Measurements from ENCODE around the gene IRAG1. TPM values are rescaled to one million over a fixed set of nuclear protein-coding genes. Genes with fewer than 3 reads are reported as not detected.

The IRAG1 gene
- total RNA-seq, 1 experiment from 2014 or later: not detected

- intact Hi-C loops (cut with micrococcal nuclease; ENCODE audit: unreplicated experiment): loop anchor here (10.0 kb wide), 1 partner anchor 406 kb away; no protein-coding TSS in a partner anchor
- peaks cover 7% of the 10 kb centered on the region for H3K36me3 Mint-ChIP-seq (ENCODE audit: insufficient read depth, unreplicated experiment)
- peaks cover 2% of the 10 kb centered on the region for H3K9me3 Mint-ChIP-seq (ENCODE audit: low read depth, unreplicated experiment)
- H3K27ac Mint-ChIP-seq (ENCODE audit: unreplicated experiment): no peak overlapping the region
- TF ChIP-seq CTCF (IDR thresholded peaks at IDR 0.05; ENCODE audit: unreplicated experiment): no peak
- BruUV-seq (replicated peaks): no TSS peak
- DNase-seq: no peak
- H3K27me3 Mint-ChIP-seq (ENCODE audit: unreplicated experiment): peaks cover 64% of the 10 kb centered on the region
- H3K4me1 Mint-ChIP-seq (ENCODE audit: low read depth, unreplicated experiment): peaks cover 10% of the 10 kb centered on the region
- CTCF ChIA-PET: no interaction called here
- no peak overlapping the region for H3K4me3 Mint-ChIP-seq (ENCODE audit: low read depth, unreplicated experiment)
These were observed 37.6 kb upstream of the IRAG1 start for GRCh38 chr11:10731064-10731680.

- intact Hi-C loops (cut with micrococcal nuclease; ENCODE audit: unreplicated experiment): loop anchor here (10.0 kb wide), 1 partner anchor 405 kb away; no protein-coding TSS in a partner anchor
- no TSS peak for BruUV-seq (replicated peaks)
- H3K4me1 Mint-ChIP-seq (ENCODE audit: low read depth, unreplicated experiment): no peaks in the 10 kb centered on the region
- H3K27ac Mint-ChIP-seq (ENCODE audit: unreplicated experiment): no peak overlapping the region
- DNase-seq: no peak
- CTCF ChIA-PET: interaction anchor here (0.8 kb wide), 1 partner anchor 106 kb away, joined by 3 read pairs; no protein-coding TSS in a partner anchor
- peaks cover 74% of the 10 kb centered on the region for H3K27me3 Mint-ChIP-seq (ENCODE audit: unreplicated experiment)
- no peaks in the 10 kb centered on the region for H3K36me3 Mint-ChIP-seq (ENCODE audit: insufficient read depth, unreplicated experiment)
- H3K9me3 Mint-ChIP-seq (ENCODE audit: low read depth, unreplicated experiment): peaks cover 2% of the 10 kb centered on the region
- no peak for TF ChIP-seq CTCF (IDR thresholded peaks at IDR 0.05; ENCODE audit: unreplicated experiment)
- H3K4me3 Mint-ChIP-seq (ENCODE audit: low read depth, unreplicated experiment): no peak overlapping the region
These were observed 36.6 kb upstream of the IRAG1 start for GRCh38 chr11:10730151-10730550.

- no peak for TF ChIP-seq CTCF (IDR thresholded peaks at IDR 0.05; ENCODE audit: unreplicated experiment)
- Mint-ChIP-seq H3K9me3 (ENCODE audit: low read depth, unreplicated experiment) (peaks cover 2% of the 10 kb centered on the region), H3K4me3 (ENCODE audit: low read depth, unreplicated experiment) (no peak overlapping the region), H3K36me3 (ENCODE audit: insufficient read depth, unreplicated experiment) (no peaks in the 10 kb centered on the region), H3K27me3 (ENCODE audit: unreplicated experiment) (peaks cover 87% of the 10 kb centered on the region), H3K27ac (ENCODE audit: unreplicated experiment) (no peak overlapping the region), H3K4me1 (ENCODE audit: low read depth, unreplicated experiment) (no peaks in the 10 kb centered on the region)
- CTCF ChIA-PET: interaction anchor here (0.6 to 1.2 kb wide), 5 partner anchors 10 to 327 kb away, joined by 3 to 6 read pairs (median 5); no protein-coding TSS in a partner anchor
- intact Hi-C loops (cut with micrococcal nuclease; ENCODE audit: unreplicated experiment): no loop called here
- DNase-seq: no peak
- no TSS peak for BruUV-seq (replicated peaks)
These were observed 35.4 kb upstream of the IRAG1 start for GRCh38 chr11:10728789-10729472.

GRCh38 chr11:10728154-10728553 is 34.6 kb upstream of the IRAG1 start:
- no peak for TF ChIP-seq CTCF (IDR thresholded peaks at IDR 0.05; ENCODE audit: unreplicated experiment)
- no peak for DNase-seq
- H3K9me3 Mint-ChIP-seq (ENCODE audit: low read depth, unreplicated experiment): peaks cover 2% of the 10 kb centered on the region
- H3K36me3 Mint-ChIP-seq (ENCODE audit: insufficient read depth, unreplicated experiment): no peaks in the 10 kb centered on the region
- peaks cover 92% of the 10 kb centered on the region for H3K27me3 Mint-ChIP-seq (ENCODE audit: unreplicated experiment)
- intact Hi-C loops (cut with micrococcal nuclease; ENCODE audit: unreplicated experiment): no loop called here
- H3K4me3 Mint-ChIP-seq (ENCODE audit: low read depth, unreplicated experiment): no peak overlapping the region
- no peaks in the 10 kb centered on the region for H3K4me1 Mint-ChIP-seq (ENCODE audit: low read depth, unreplicated experiment)
- no TSS peak for BruUV-seq (replicated peaks)
- H3K27ac Mint-ChIP-seq (ENCODE audit: unreplicated experiment): no peak overlapping the region
- CTCF ChIA-PET: interaction anchor here (0.7 to 1.2 kb wide), 2 partner anchors 283 to 322 kb away, joined by 3 to 6 read pairs; no protein-coding TSS in a partner anchor
